ENCODE results near the gene PLCXD3. TPM values are rescaled to one million over a fixed set of nuclear protein-coding genes. Genes with fewer than 3 reads are reported as not detected.

PLCXD3 gene
- total RNA-seq, 1 experiment from 2014 or later: 0.10 TPM

DNA sequence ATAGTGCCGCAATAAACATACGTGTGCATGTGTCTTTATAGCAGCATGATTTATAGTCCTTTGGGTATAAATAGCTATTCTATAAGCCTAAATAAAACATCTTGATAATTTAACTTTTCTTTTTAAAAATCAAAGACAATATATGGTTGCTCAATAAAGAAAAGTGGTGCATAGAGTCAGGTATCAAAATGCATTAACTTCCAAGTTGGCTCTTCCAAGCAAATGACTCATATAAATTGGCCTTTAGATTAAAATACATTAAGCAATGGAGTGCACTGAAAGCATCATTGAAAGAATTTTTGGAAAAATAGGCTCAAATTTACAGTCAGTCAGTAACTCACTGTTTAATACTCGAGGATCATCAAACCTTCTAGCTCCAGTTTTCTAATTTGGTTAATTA is 106.6 kb downstream of the PLCXD3 start:
- Histone ChIP-seq H3K36me3 (ENCODE audit: control insufficient read depth, insufficient read depth, low read length) (no peaks in the 10 kb centered on the region), H3K27me3 (ENCODE audit: control insufficient read depth, insufficient read depth, low read length) (no peaks in the 10 kb centered on the region), H3K4me1 (ENCODE audit: control insufficient read depth, insufficient read depth, low read length) (no peaks in the 10 kb centered on the region), H3K27ac (ENCODE audit: low read length) (no peak overlapping the region), H3K4me3 (ENCODE audit: low read depth in 2 of 2, low read length in 2 of 2) (no peak overlapping the region), H3K9me3 (ENCODE audit: control insufficient read depth, insufficient read depth, low read depth, low read length) (no peaks in the 10 kb centered on the region)
- ChIA-PET POLR2A (no interaction called here), CTCF (no interaction called here)
- BruUV-seq (replicated peaks): no TSS peak
- intact Hi-C loops (cut with micrococcal nuclease; ENCODE audit: unreplicated experiment): no loop called here
- no peak for TF ChIP-seq POLR2AphosphoS5 (IDR thresholded peaks at IDR 0.05; ENCODE audit: low read depth, low read length)
- TF ChIP-seq TCF7L2 (IDR thresholded peaks at IDR 0.05; ENCODE audit: low read depth, low read length): no peak
- no peak for TF ChIP-seq SIN3A (IDR thresholded peaks at IDR 0.05; ENCODE audit: borderline replicate concordance, insufficient read depth, low read depth, low read length)
- TF ChIP-seq, protein P1, sequence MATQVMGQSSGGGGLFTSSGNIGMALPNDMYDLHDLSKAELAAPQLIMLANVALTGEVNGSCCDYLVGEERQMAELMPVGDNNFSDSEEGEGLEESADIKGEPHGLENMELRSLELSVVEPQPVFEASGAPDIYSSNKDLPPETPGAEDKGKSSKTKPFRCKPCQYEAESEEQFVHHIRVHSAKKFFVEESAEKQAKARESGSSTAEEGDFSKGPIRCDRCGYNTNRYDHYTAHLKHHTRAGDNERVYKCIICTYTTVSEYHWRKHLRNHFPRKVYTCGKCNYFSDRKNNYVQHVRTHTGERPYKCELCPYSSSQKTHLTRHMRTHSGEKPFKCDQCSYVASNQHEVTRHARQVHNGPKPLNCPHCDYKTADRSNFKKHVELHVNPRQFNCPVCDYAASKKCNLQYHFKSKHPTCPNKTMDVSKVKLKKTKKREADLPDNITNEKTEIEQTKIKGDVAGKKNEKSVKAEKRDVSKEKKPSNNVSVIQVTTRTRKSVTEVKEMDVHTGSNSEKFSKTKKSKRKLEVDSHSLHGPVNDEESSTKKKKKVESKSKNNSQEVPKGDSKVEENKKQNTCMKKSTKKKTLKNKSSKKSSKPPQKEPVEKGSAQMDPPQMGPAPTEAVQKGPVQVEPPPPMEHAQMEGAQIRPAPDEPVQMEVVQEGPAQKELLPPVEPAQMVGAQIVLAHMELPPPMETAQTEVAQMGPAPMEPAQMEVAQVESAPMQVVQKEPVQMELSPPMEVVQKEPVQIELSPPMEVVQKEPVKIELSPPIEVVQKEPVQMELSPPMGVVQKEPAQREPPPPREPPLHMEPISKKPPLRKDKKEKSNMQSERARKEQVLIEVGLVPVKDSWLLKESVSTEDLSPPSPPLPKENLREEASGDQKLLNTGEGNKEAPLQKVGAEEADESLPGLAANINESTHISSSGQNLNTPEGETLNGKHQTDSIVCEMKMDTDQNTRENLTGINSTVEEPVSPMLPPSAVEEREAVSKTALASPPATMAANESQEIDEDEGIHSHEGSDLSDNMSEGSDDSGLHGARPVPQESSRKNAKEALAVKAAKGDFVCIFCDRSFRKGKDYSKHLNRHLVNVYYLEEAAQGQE (IDR thresholded peaks at IDR 0.05; ENCODE audit: insufficient read depth in 1 of 2, low read depth in 2 of 2, low read length in 1 of 2): no peak
- TF ChIP-seq, protein P2, sequence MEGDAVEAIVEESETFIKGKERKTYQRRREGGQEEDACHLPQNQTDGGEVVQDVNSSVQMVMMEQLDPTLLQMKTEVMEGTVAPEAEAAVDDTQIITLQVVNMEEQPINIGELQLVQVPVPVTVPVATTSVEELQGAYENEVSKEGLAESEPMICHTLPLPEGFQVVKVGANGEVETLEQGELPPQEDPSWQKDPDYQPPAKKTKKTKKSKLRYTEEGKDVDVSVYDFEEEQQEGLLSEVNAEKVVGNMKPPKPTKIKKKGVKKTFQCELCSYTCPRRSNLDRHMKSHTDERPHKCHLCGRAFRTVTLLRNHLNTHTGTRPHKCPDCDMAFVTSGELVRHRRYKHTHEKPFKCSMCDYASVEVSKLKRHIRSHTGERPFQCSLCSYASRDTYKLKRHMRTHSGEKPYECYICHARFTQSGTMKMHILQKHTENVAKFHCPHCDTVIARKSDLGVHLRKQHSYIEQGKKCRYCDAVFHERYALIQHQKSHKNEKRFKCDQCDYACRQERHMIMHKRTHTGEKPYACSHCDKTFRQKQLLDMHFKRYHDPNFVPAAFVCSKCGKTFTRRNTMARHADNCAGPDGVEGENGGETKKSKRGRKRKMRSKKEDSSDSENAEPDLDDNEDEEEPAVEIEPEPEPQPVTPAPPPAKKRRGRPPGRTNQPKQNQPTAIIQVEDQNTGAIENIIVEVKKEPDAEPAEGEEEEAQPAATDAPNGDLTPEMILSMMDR (IDR thresholded peaks at IDR 0.05): no peak
- ATAC-seq (no peak), DNase-seq (ENCODE audit: low read depth, low spot score) (no peak)
- in situ Hi-C loops (cut with HindIII; ENCODE audit: low pct_unique_long_range_greater_than_20kb, low sequenced_read_pairs): no loop called here

DNA sequence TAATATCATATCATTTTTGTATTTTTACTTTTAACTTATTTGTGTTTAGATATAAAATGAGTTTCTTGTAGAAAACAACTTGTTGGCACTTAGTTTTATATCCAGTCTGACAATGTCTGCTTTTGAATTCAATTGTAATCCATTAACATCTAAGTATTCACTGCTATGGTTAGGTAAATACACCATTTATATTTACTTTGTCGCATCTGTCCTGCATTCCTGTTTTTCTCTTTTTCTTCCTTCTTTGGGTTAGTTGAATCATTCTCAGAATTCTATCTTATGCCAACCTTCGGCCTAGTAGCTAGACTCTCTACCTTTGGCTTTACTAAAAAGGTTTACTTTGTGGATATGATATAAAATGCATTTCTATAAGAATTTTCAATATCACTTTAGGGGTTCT is 107.6 kb downstream of the PLCXD3 start:
- H3K36me3 ChIP-seq (ENCODE audit: control insufficient read depth, insufficient read depth, low read length): no peaks in the 10 kb centered on the region
- no peaks in the 10 kb centered on the region for H3K9me3 ChIP-seq (ENCODE audit: control insufficient read depth, insufficient read depth, low read depth, low read length)
- ATAC-seq (no peak), DNase-seq (ENCODE audit: low read depth, low spot score) (no peak)
- H3K4me1 ChIP-seq (ENCODE audit: control insufficient read depth, insufficient read depth, low read length): no peaks in the 10 kb centered on the region
- H3K4me3 ChIP-seq (ENCODE audit: low read depth in 2 of 2, low read length in 2 of 2): no peak overlapping the region
- no peak for TF ChIP-seq POLR2AphosphoS5 (IDR thresholded peaks at IDR 0.05; ENCODE audit: low read depth, low read length)
- no peak for TF ChIP-seq SIN3A (IDR thresholded peaks at IDR 0.05; ENCODE audit: borderline replicate concordance, insufficient read depth, low read depth, low read length)
- TF ChIP-seq, protein P2 (IDR thresholded peaks at IDR 0.05): no peak
- TF ChIP-seq, protein P1 (IDR thresholded peaks at IDR 0.05; ENCODE audit: insufficient read depth in 1 of 2, low read depth in 2 of 2, low read length in 1 of 2): no peak
- no peak for TF ChIP-seq TCF7L2 (IDR thresholded peaks at IDR 0.05; ENCODE audit: low read depth, low read length)
- in situ Hi-C loops (cut with HindIII; ENCODE audit: low pct_unique_long_range_greater_than_20kb, low sequenced_read_pairs) (no loop called here), intact Hi-C loops (cut with micrococcal nuclease; ENCODE audit: unreplicated experiment) (no loop called here)
- no peak overlapping the region for H3K27ac ChIP-seq (ENCODE audit: low read length)
- CTCF ChIA-PET: no interaction called here
- no TSS peak for BruUV-seq (replicated peaks)
- POLR2A ChIA-PET: no interaction called here
- no peaks in the 10 kb centered on the region for H3K27me3 ChIP-seq (ENCODE audit: control insufficient read depth, insufficient read depth, low read length)

All from Panc1 (cell line).